Body of pancreas (tissue), 4 donors: ENCODE results near the gene TSHZ2. TPM values are rescaled to one million over a fixed set of nuclear protein-coding genes. Genes with fewer than 3 reads are reported as not detected.

Experiments
- ATAC-seq: fragments of 150-250 bp; one replicate; pipeline ENCODE4 v1.9.1; 2016
- DNase-seq, 4 donors: peaks; one replicate each; pipeline ENCODE4 v3.0.0-alpha.2; 2019
- H3K27ac ChIP-seq, 4 donors: fragments of 200-600 bp; sonication (generic); 1 replicate in 3 of 4; 2 replicates in 1 of 4; pipeline versions ENCODE4 v1.5.1 to v1.6.1; 2016 to 2019; ENCODE audit warnings: mild to moderate bottlenecking in 1 of 4, mixed read lengths in 1 of 4, moderate library complexity in 1 of 4
- H3K27me3 ChIP-seq, 2 donors: fragments of 200-600 bp; sonication (generic); one replicate each; pipeline ENCODE4 v1.6.0; 2016; ENCODE audit warnings: mild to moderate bottlenecking in 1 of 2
- H3K36me3 ChIP-seq, 2 donors: fragments of 200-600 bp; sonication (generic); replicated peaks in 1 of 2; 2 replicates each; pipeline ENCODE4 v1.5.1; 2016; ENCODE audit warnings: low read depth in 2 of 2; ENCODE audit not compliant: insufficient read depth in 1 of 2
- H3K4me1 ChIP-seq: fragments of 200-600 bp; sonication (generic); one replicate; pipeline ENCODE4 v1.6.0; 2016
- H3K4me3 ChIP-seq, 2 donors: fragments of 200-600 bp; sonication (generic); 1 replicate in 1 of 2; 2 replicates in 1 of 2; pipeline ENCODE4 v1.5.1; 2016 to 2019
- H3K9me3 ChIP-seq, 3 donors: fragments of 200-600 bp; sonication (generic); 1 replicate in 2 of 3; 2 replicates in 1 of 3; pipeline ENCODE4 v1.5.1; 2016
- CTCF ChIP-seq, 7 experiments: fragments of 450-650 bp in 4 of 7; fragments of 200-600 bp in 3 of 7; sonication (generic) in 3 of 7; IDR thresholded peaks; one replicate each; pipeline ENCODE4 v1.5.1; 2016 to 2019; ENCODE audit warnings: antibody characterized with exemption in 7 of 7
- POLR2A ChIP-seq, 3 donors: fragments of 450-650 bp; IDR thresholded peaks; one replicate each; pipeline ENCODE4 v1.6.1; 2016; ENCODE audit warnings: antibody characterized with exemption in 3 of 3, mild to moderate bottlenecking in 2 of 3
- WGBS, 2 donors: methylation state at CpG; one replicate each; pipeline ENCODE4 v1.1.5; 2017; 5-methylcytosine and 5-hydroxymethylcytosine counted together
- intact Hi-C: fragments of 100-400 bp; cut with DNase I; formaldehyde crosslinking; loops from one replicate; pipeline ENCODE4 v1.15.1; 2023
- total RNA-seq, 2 donors: library from RNA; depleted of rRNA; stranded (reverse); fragments of >200 nt; gene quantifications; one replicate each; pipeline ENCODE4 v1.1.0, GENCODE V29; 2016

TSHZ2 gene
- total RNA-seq, 2 donors from 2014 or later, result 6.0 to 9.6 TPM

GRCh38 chr20:53383916-53384315 lies 411.8 kb downstream of the TSHZ2 start:
- 59 to 70% methylated on average over 8 of the region's 8 CpGs for WGBS, 2 donors
- DNase-seq, result no peak
- intact Hi-C loops, result no loop called here
- Histone ChIP-seq H3K27ac (peak overlapping the region in 2 of 4 donors; percentile 23 to 39), H3K27me3 (no peaks in the 10 kb centered on the region), H3K36me3 (no peaks in the 10 kb centered on the region), H3K9me3 (no peaks in the 10 kb centered on the region), H3K4me3 (no peak overlapping the region), H3K4me1 (peaks cover 4% of the 10 kb centered on the region)
- TF ChIP-seq CTCF (IDR thresholded peaks at IDR 0.05) (no peak), POLR2A (IDR thresholded peaks at IDR 0.05) (no peak)
- ATAC-seq, result no peak

GRCh38 chr20:53384392-53384791 lies 412.2 kb downstream of the TSHZ2 start:
- intact Hi-C loops, result no loop called here
- DNase-seq, result no peak
- H3K36me3 ChIP-seq, result no peaks in the 10 kb centered on the region
- 73 to 83% methylated on average over 3 of the region's 3 CpGs for WGBS, 2 donors
- H3K9me3 ChIP-seq, result no peaks in the 10 kb centered on the region
- TF ChIP-seq POLR2A (IDR thresholded peaks at IDR 0.05) (no peak), CTCF (IDR thresholded peaks at IDR 0.05) (no peak)
- no peak overlapping the region for H3K4me3 ChIP-seq
- no peaks in the 10 kb centered on the region for H3K27me3 ChIP-seq
- no peak for ATAC-seq
- H3K27ac ChIP-seq, result peak overlapping the region in 1 of 4 donors; percentile 39
- peaks cover 4% of the 10 kb centered on the region for H3K4me1 ChIP-seq

GRCh38 chr20:53385941-53386767 lies 414.0 kb downstream of the TSHZ2 start:
- ATAC-seq (no peak), DNase-seq (no peak)
- Histone ChIP-seq H3K27me3 (no peaks in the 10 kb centered on the region), H3K4me1 (peaks cover 4% of the 10 kb centered on the region), H3K9me3 (no peaks in the 10 kb centered on the region), H3K27ac (no peak overlapping the region), H3K36me3 (no peaks in the 10 kb centered on the region), H3K4me3 (no peak overlapping the region)
- intact Hi-C loops, result no loop called here
- 81 to 89% methylated on average over 14 of the region's 14 CpGs for WGBS, 2 donors
- no peak for TF ChIP-seq POLR2A (IDR thresholded peaks at IDR 0.05)

DNA sequence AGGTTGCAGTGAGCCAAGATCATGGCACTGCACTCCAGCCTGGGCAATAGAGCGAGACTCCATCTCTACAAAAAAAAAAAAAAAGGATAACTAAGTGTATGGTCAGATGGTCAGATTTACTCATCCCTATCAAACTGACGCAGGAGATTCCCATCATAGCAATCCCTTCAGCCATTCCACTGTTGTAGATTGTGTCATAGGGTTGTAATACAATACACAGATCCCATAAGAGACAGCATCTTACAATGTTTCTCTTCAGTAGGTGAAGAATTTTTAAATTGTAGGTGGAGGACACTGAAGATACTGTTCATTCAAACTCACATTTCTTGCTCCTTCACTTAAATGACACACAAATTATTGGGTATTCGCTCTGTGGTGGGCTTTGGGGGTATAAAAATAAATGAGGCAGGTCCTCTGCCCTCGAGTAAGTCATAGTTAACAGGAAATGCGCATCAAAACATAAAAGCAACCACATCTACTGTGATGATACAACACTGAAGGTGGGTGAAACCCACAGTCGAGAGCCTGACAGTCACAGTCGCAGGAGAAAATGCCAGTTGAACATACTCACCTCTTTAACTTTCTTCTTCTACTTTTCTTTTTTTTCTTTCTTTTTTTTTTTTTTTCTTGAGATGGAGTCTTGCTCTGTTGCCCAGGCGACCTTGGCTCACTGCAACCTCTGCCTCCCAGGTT lies 416.0 kb downstream of the TSHZ2 start:
- Histone ChIP-seq H3K36me3 (no peaks in the 10 kb centered on the region), H3K27me3 (no peaks in the 10 kb centered on the region), H3K27ac (no peak overlapping the region), H3K9me3 (no peaks in the 10 kb centered on the region), H3K4me1 (peaks cover 4% of the 10 kb centered on the region), H3K4me3 (no peak overlapping the region)
- DNase-seq, result no peak
- no peak for ATAC-seq
- TF ChIP-seq POLR2A (IDR thresholded peaks at IDR 0.05), result no peak
- TF ChIP-seq CTCF (IDR thresholded peaks at IDR 0.05), result no peak
- intact Hi-C loops, result no loop called here
- 82 to 91% methylated on average over 8 of the region's 8 CpGs for WGBS, 2 donors

GRCh38 chr20:53389516-53390300 lies 417.6 kb downstream of the TSHZ2 start:
- DNase-seq (no peak), ATAC-seq (no peak)
- Histone ChIP-seq H3K27me3 (no peaks in the 10 kb centered on the region), H3K4me3 (no peak overlapping the region), H3K36me3 (no peaks in the 10 kb centered on the region), H3K4me1 (peaks cover 5% of the 10 kb centered on the region), H3K27ac (no peak overlapping the region), H3K9me3 (no peaks in the 10 kb centered on the region)
- 84 to 90% methylated on average over 10 of the region's 10 CpGs for WGBS, 2 donors
- TF ChIP-seq POLR2A (IDR thresholded peaks at IDR 0.05) (no peak), CTCF (IDR thresholded peaks at IDR 0.05) (no peak)
- intact Hi-C loops, result no loop called here
